ENCODE measurements around the gene PMM2. TPM values are rescaled to one million over a fixed set of nuclear protein-coding genes. Genes with fewer than 3 reads are reported as not detected.
A peak's percentile ranks its signal among the peaks of the same experiment; 100 is the strongest.

Gene PMM2
- total RNA-seq, 1 donor, result 42.7 TPM

DNA sequence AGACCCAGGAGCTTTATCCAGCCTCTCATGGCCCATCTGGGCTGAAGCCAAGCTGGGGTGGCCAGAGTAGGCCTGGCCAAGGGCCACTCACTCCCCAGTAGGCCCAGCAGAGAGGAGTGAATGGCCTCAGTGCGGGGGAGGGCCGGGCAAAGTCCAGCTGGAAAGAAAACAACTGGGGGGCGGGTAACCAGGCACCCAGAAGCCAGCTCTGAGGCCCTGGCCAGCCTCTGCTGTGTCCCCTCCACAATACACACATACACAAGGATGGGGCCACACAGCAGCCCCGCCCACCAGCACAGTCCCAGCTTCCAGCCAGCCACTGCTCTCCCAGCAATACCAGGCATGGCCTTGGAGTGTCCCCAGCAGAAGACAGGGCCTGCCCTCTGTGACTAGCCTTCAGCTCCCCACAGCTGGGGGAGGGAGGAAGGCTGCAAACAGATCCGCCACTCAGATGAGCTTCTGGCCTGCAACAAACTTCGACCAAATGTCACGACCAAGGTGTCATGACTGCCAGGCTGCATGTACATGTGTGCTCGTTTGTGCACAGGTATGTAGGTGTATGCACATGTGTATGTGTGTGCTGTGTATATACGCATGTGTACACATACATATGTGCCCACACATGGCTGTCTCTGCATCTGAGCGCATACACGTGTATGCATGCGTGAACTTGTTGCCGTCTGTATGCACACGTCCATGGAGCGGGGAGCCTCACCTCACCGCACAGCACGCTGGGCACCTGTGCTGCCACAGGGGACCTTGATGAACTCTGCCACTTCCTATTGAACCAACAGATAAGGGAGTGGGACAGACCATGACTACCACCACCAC lies 66.2 kb downstream of the PMM2 start:
- peak overlapping the region; percentile 34 for H3K4me2 ChIP-seq (ENCODE audit: insufficient read depth, low read length)
- H3K9me3 ChIP-seq (ENCODE audit: low read depth, low read length), result no peaks in the 10 kb centered on the region
- H3K27ac ChIP-seq (ENCODE audit: low read depth, low read length), result no peak overlapping the region
- no peaks in the 10 kb centered on the region for H3K27me3 ChIP-seq (ENCODE audit: insufficient read depth, low read length)
- H3K4me1 ChIP-seq (ENCODE audit: insufficient read depth, low read length), result peaks cover 29% of the 10 kb centered on the region
- H3K79me2 ChIP-seq (ENCODE audit: insufficient read depth, low read length), result peaks cover 85% of the 10 kb centered on the region
- peaks cover 61% of the 10 kb centered on the region for H4K20me1 ChIP-seq (ENCODE audit: insufficient read depth, low read length)
- no peaks in the 10 kb centered on the region for H3K36me3 ChIP-seq (ENCODE audit: insufficient read depth, low read length)
- H3K4me3 ChIP-seq (ENCODE audit: insufficient read depth, low read length), result no peak overlapping the region
- DNase-seq (ENCODE audit: insufficient read length, low spot score, missing footprints), result peak; percentile 83
- no peak overlapping the region for H2AFZ ChIP-seq (ENCODE audit: low read length)
- TF ChIP-seq, protein P1, sequence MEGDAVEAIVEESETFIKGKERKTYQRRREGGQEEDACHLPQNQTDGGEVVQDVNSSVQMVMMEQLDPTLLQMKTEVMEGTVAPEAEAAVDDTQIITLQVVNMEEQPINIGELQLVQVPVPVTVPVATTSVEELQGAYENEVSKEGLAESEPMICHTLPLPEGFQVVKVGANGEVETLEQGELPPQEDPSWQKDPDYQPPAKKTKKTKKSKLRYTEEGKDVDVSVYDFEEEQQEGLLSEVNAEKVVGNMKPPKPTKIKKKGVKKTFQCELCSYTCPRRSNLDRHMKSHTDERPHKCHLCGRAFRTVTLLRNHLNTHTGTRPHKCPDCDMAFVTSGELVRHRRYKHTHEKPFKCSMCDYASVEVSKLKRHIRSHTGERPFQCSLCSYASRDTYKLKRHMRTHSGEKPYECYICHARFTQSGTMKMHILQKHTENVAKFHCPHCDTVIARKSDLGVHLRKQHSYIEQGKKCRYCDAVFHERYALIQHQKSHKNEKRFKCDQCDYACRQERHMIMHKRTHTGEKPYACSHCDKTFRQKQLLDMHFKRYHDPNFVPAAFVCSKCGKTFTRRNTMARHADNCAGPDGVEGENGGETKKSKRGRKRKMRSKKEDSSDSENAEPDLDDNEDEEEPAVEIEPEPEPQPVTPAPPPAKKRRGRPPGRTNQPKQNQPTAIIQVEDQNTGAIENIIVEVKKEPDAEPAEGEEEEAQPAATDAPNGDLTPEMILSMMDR (IDR thresholded peaks at IDR 0.05; ENCODE audit: extremely low read depth, low read depth, low read length), result no peak

DNA sequence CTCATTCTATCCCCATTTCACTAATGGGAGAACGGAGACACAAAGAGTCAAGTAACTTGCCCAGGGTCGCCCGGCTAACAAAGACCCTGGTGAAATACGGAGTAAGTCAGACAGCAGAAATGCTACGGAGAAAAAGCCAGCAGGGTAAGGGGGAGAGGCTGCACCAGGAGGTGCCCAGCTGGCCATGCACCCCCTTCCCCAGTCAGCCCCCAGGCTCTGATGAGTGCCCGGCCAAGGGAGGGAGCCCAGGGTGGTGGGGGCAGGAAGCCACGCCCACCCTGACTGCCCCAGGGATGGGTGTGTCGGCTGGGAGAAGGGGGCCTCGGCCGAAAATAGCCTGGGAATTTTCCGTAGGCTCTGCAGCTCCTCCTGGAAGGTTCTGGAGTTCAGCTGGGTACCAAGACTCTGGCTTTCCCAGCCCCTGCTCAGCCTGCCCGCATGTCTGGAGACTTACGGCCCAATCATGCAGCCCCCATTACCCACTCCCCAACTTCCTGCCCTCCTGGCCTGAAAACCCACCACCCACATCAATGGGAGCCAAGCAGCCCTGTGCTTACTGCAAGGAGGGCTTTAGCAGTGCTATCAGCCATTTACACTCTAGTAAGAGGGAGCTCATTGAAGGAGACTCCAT lies 67.0 kb downstream of the PMM2 start:
- Histone ChIP-seq H2AFZ (ENCODE audit: low read length) (no peak overlapping the region), H3K27ac (ENCODE audit: low read depth, low read length) (no peak overlapping the region), H3K4me3 (ENCODE audit: insufficient read depth, low read length) (no peak overlapping the region), H3K9me3 (ENCODE audit: low read depth, low read length) (no peaks in the 10 kb centered on the region), H3K36me3 (ENCODE audit: insufficient read depth, low read length) (no peaks in the 10 kb centered on the region), H4K20me1 (ENCODE audit: insufficient read depth, low read length) (peaks cover 54% of the 10 kb centered on the region), H3K4me1 (ENCODE audit: insufficient read depth, low read length) (peaks cover 29% of the 10 kb centered on the region), H3K27me3 (ENCODE audit: insufficient read depth, low read length) (no peaks in the 10 kb centered on the region), H3K4me2 (ENCODE audit: insufficient read depth, low read length) (no peak overlapping the region), H3K79me2 (ENCODE audit: insufficient read depth, low read length) (peaks cover 77% of the 10 kb centered on the region)
- TF ChIP-seq, protein P1 (IDR thresholded peaks at IDR 0.05; ENCODE audit: extremely low read depth, low read depth, low read length), result no peak
- peak; percentile 77 for DNase-seq (ENCODE audit: insufficient read length, low spot score, missing footprints)

DNA sequence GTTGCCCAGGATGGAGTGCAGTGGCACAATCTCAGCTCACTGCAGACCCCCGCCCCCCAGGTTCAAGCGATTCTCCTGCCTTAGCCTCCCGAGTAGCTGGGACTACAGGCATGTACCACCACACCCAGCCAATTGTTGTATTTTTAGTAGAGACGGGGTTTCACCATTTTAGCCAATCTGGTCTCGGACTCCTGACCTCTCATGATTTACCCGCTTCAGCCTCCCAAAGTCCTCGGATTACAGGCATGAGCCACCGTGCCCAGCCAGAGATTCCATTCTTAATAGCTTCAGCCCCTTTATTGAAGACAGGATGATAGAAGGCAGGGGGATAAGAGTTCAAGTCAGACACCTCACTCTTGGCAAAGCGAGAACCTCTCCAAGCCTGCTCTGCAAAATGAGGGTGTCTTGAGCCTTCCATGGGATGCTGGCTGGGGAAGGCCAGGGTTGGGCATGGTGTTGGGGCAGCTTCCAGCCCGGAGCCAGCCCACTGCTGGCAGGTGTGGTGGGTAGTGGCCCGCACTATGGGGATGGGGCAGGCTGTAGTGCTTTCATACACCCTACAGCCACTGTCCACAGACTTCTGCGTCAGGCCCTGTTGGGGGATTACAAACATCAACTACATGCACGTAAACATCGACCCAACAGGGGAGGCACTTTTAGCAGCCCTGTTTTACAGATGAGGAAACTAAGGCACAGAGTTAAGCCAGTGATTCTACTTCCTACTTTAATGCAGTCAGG lies 67.7 kb downstream of the PMM2 start:
- Histone ChIP-seq H3K4me2 (ENCODE audit: insufficient read depth, low read length) (no peak overlapping the region), H2AFZ (ENCODE audit: low read length) (no peak overlapping the region), H4K20me1 (ENCODE audit: insufficient read depth, low read length) (peaks cover 52% of the 10 kb centered on the region)

More for the DNA sequence above, 67.7 kb downstream of the PMM2 start:
- DNase-seq (ENCODE audit: insufficient read length, low spot score, missing footprints), result peak; percentile 76
- TF ChIP-seq, protein P1 (IDR thresholded peaks at IDR 0.05; ENCODE audit: extremely low read depth, low read depth, low read length), result no peak
- Histone ChIP-seq H3K36me3 (ENCODE audit: insufficient read depth, low read length) (no peaks in the 10 kb centered on the region), H3K27me3 (ENCODE audit: insufficient read depth, low read length) (no peaks in the 10 kb centered on the region), H3K27ac (ENCODE audit: low read depth, low read length) (no peak overlapping the region), H3K9me3 (ENCODE audit: low read depth, low read length) (no peaks in the 10 kb centered on the region), H3K4me3 (ENCODE audit: insufficient read depth, low read length) (no peak overlapping the region), H3K4me1 (ENCODE audit: insufficient read depth, low read length) (peaks cover 25% of the 10 kb centered on the region), H3K79me2 (ENCODE audit: insufficient read depth, low read length) (peaks cover 71% of the 10 kb centered on the region)
